Heart left ventricle (tissue), 16 donors: ENCODE results near the gene CGB1. TPM values are rescaled to one million over a fixed set of nuclear protein-coding genes. Genes with fewer than 3 reads are reported as not detected.

Experiments
- ATAC-seq, 4 donors: fragments of 200-7000 bp; cut with Tn5 transposase; one replicate each; pipeline ENCODE4 v1.9.1; 2020 to 2022; ENCODE audit warnings: moderate library complexity in 4 of 4, mild to moderate bottlenecking in 3 of 4, moderate number of reproducible peaks in 1 of 4
- DNase-seq, 5 donors: peaks; one replicate each; pipeline ENCODE4 v3.0.0-alpha.2; 2020
- H3K27ac ChIP-seq, 12 donors: fragments of 200-600 bp; sonication (generic) in 4 of 12; one replicate each; pipeline versions ENCODE4 v1.5.0 to v1.8.0; 2016 to 2022; ENCODE audit warnings: mild to moderate bottlenecking in 2 of 12
- H3K27me3 ChIP-seq, 9 donors: fragments of 200-600 bp; sonication (generic) in 2 of 9; one replicate each; pipeline versions ENCODE4 v1.5.1 to v1.8.0; 2016 to 2022; ENCODE audit warnings: mild to moderate bottlenecking in 3 of 9
- H3K36me3 ChIP-seq, 9 donors: fragments of 200-600 bp; sonication (generic) in 2 of 9; one replicate each; pipeline versions ENCODE4 v1.5.0 to v1.8.0; 2018 to 2022; ENCODE audit warnings: mild to moderate bottlenecking in 2 of 9
- H3K4me1 ChIP-seq, 12 donors: fragments of 200-600 bp; sonication (generic) in 4 of 12; one replicate each; pipeline versions ENCODE4 v1.5.0 to v1.8.0; 2016 to 2022; ENCODE audit warnings: mild to moderate bottlenecking in 3 of 12
- H3K4me3 ChIP-seq, 12 donors: fragments of 200-600 bp; sonication (generic) in 4 of 12; one replicate each; pipeline versions ENCODE4 v1.5.0 to v1.8.0; 2017 to 2022; ENCODE audit warnings: mild to moderate bottlenecking in 9 of 12, moderate library complexity in 4 of 12
- H3K9me3 ChIP-seq, 12 donors: fragments of 200-600 bp; sonication (generic) in 4 of 12; one replicate each; pipeline versions ENCODE4 v1.5.0 to v1.8.0; 2016 to 2022; ENCODE audit warnings: mild to moderate bottlenecking in 1 of 12
- CTCF ChIP-seq, 12 donors: fragments of 200-600 bp; sonication (generic) in 4 of 12; IDR thresholded peaks; one replicate each; pipeline versions ENCODE4 v1.5.0 to v1.8.0; 2018 to 2022; ENCODE audit warnings: antibody characterized with exemption in 12 of 12, mild to moderate bottlenecking in 5 of 12
- POLR2A ChIP-seq, 2 donors: fragments of 450-650 bp; IDR thresholded peaks; one replicate each; pipeline ENCODE4 v1.6.1; 2017; ENCODE audit warnings: antibody characterized with exemption in 2 of 2, mild to moderate bottlenecking in 2 of 2, moderate library complexity in 2 of 2
- WGBS, 4 donors: extraction: QIAGEN DNeasy Blood & Tissue Kit in 2 of 4; methylation state at CpG; one replicate each; pipeline versions ENCODE4 v1.1.5 to v1.1.7; 2013 to 2018; 5-methylcytosine and 5-hydroxymethylcytosine counted together
- intact Hi-C, 10 donors: fragments of 100-400 bp; cut with DNase I; formaldehyde crosslinking; loops; one replicate each; pipeline versions ENCODE4 v1.11.1 to v1.14.2; 2022
- polyA plus RNA-seq, 2 donors: library from polyadenylated mRNA; stranded (reverse); fragments of 200-250 nt; gene quantifications; one replicate each; pipeline ENCODE4 v1.2.3, GENCODE V29; 2013
- total RNA-seq, 9 donors: library from RNA; depleted of rRNA in 2 of 9; stranded (reverse); fragments of >200 nt in 2 of 9; fragmentation: NEBNext Ultra II Directional in 3 of 9; extraction: Animal tissue kit (Norgen Biotek cat#: 25700) in 3 of 9; gene quantifications; one replicate each; pipeline versions ENCODE4 v1.1.0 to v1.2.4, GENCODE V29; 2016 to 2023
- donor health status: ischemic (EF 13 %, LVEDD 7.1; RV severe dilation, severe dysfunction).
- donor health status: healthy with polysubstance abuse.
- donor health status: DM: no; HTN: yes; CAD: no.
- donor health status: DM: no; HTN: no; CAD: no.
- donor health status: ischemic (EF 25% LVEDD 6.9; RV normal size, moderate dysfunction).
- donor health status: ischemic (EF 25% LVEDD 5.7; RV mildly dilated, moderate dysfunction).
- donor health status: healthy.
- donor health status: DM: yes; HTN: yes; CAD: no.
- donor health status: ischemic (EF 35%, LVEDD 5.7; RV mildly dilated, moderate dysfunction).
- donor health status: nonischemic (EF 11% LVEDD 7.7; RV severe dilation, severe dysfunction).
- donor health status: DM: yes; HTN: yes; CAD: no.
- donor health status: PGD.
- donor health status: ischemic (EF 29% LVEDD 5.4; RV normal size, mild dysfunction).
- donor health status: nonischemic (EF 23%, LVEDD 6.1; RV moderate dilation, normal function).

The CGB1 gene
- total and polyA plus RNA-seq, 11 donors, result not detected

GRCh38 chr19:49016067-49016839 is 20.4 kb downstream of the CGB1 start:
- DNase-seq, result no peak
- H3K4me3 ChIP-seq, result no peak overlapping the region
- TF ChIP-seq POLR2A (IDR thresholded peaks at IDR 0.05) (no peak), CTCF (IDR thresholded peaks at IDR 0.05) (no peak)
- peaks cover 0 to 29% (median 16%) of the 10 kb centered on the region in 12 donors for H3K4me1 ChIP-seq
- H3K36me3 ChIP-seq, result peaks cover 0 to 47% (median 26%) of the 10 kb centered on the region in 9 donors
- no peaks in the 10 kb centered on the region for H3K9me3 ChIP-seq
- intact Hi-C loops, result no loop called here
- 95 to 100% (median 96%) methylated on average over 11 to 26 of the region's 29 CpGs for WGBS, 4 donors
- H3K27me3 ChIP-seq, result peaks cover 0 to 25% (median 0%) of the 10 kb centered on the region in 9 donors
- no peak overlapping the region for H3K27ac ChIP-seq
- ATAC-seq, result no peak

DNA sequence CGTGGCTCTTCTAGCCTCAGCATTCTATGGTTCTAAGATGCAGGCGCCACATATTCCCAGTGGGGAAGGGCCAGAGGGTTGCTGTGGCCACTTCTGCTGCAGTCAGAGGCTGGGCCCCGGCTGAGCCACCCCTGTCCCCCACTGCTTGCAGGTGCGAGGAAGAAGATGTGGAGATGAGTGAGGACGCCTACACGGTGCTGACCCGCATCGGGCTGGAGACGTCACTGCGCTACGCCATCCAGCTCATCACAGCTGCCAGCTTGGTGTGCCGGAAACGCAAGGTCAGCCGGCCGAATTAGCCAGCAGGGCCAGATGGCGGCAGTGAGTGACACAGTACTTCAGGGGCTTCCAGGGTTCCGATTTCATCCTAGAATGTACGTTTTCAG is 21.8 kb downstream of the CGB1 start:
- H3K36me3 ChIP-seq, result peaks cover 0 to 61% (median 35%) of the 10 kb centered on the region in 9 donors
- H3K4me3 ChIP-seq, result no peak overlapping the region
- no peak for TF ChIP-seq CTCF (IDR thresholded peaks at IDR 0.05)
- TF ChIP-seq POLR2A (IDR thresholded peaks at IDR 0.05), result no peak
- H3K27me3 ChIP-seq, result peaks cover 0 to 19% (median 0%) of the 10 kb centered on the region in 9 donors
- intact Hi-C loops, result no loop called here
- ATAC-seq (no peak), DNase-seq (no peak)
- H3K9me3 ChIP-seq, result no peaks in the 10 kb centered on the region
- H3K4me1 ChIP-seq, result peaks cover 0 to 29% (median 16%) of the 10 kb centered on the region in 12 donors
- no peak overlapping the region for H3K27ac ChIP-seq
- WGBS, 4 donors, result 88 to 97% (median 95%) methylated on average over 15 to 18 of the region's 18 CpGs

- H3K36me3 ChIP-seq, result peaks cover 0 to 67% (median 40%) of the 10 kb centered on the region in 9 donors
- WGBS, 4 donors, result 88 to 93% (median 91%) methylated on average over 32 of the region's 32 CpGs
- no peak for DNase-seq
- TF ChIP-seq POLR2A (IDR thresholded peaks at IDR 0.05) (no peak), CTCF (IDR thresholded peaks at IDR 0.05) (no peak)
- no peak for ATAC-seq
- peaks cover 0 to 24% (median 14%) of the 10 kb centered on the region in 12 donors for H3K4me1 ChIP-seq
- H3K27ac ChIP-seq, result no peak overlapping the region
- H3K4me3 ChIP-seq, result no peak overlapping the region
- no peaks in the 10 kb centered on the region for H3K9me3 ChIP-seq
- intact Hi-C loops, result no loop called here
- peaks cover 0 to 17% (median 0%) of the 10 kb centered on the region in 9 donors for H3K27me3 ChIP-seq
Measured at GRCh38 chr19:49014123-49014869, 22.4 kb downstream of the CGB1 start.

DNA sequence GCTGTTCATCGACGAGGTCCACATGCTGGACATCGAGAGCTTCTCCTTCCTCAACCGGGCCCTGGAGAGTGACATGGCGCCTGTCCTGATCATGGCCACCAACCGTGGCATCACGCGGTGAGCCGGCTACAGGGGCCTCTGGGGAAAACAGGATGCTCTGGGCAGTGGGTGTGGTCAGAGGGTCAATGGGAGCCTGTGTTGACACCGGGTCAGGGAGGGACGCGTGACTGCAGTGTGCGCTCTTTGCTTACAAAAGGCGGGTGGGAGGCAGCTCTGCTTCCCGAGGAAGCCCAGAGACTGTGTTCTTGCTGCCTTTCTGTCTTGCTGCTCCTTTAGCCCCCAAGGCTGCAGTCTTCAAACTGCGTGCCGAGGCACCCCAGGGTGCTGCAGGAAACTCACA is 25.5 kb downstream of the CGB1 start:
- Histone ChIP-seq H3K27ac (no peak overlapping the region), H3K4me3 (no peak overlapping the region), H3K27me3 (no peaks in the 10 kb centered on the region), H3K4me1 (no peaks in the 10 kb centered on the region), H3K9me3 (no peaks in the 10 kb centered on the region), H3K36me3 (peaks cover 0 to 84% (median 65%) of the 10 kb centered on the region in 9 donors)
- intact Hi-C loops, result no loop called here
- no peak for DNase-seq
- WGBS, 4 donors, result 80 to 96% (median 89%) methylated on average over 13 to 17 of the region's 17 CpGs
- TF ChIP-seq CTCF (IDR thresholded peaks at IDR 0.05) (no peak), POLR2A (IDR thresholded peaks at IDR 0.05) (no peak)
- ATAC-seq, result no peak
